Ammon's horn (tissue), 1 donor: ENCODE measurements around the gene DDX1.

Experiments used
- DNase-seq: peaks from one replicate; pipeline ENCODE4 v3.0.0-alpha.2; 2016; ENCODE audit warnings: low spot score

Gene DDX1

GRCh38 chr2:15664273-15665066 lies 72.8 kb downstream of the DDX1 start:
- no peak for DNase-seq

DNA sequence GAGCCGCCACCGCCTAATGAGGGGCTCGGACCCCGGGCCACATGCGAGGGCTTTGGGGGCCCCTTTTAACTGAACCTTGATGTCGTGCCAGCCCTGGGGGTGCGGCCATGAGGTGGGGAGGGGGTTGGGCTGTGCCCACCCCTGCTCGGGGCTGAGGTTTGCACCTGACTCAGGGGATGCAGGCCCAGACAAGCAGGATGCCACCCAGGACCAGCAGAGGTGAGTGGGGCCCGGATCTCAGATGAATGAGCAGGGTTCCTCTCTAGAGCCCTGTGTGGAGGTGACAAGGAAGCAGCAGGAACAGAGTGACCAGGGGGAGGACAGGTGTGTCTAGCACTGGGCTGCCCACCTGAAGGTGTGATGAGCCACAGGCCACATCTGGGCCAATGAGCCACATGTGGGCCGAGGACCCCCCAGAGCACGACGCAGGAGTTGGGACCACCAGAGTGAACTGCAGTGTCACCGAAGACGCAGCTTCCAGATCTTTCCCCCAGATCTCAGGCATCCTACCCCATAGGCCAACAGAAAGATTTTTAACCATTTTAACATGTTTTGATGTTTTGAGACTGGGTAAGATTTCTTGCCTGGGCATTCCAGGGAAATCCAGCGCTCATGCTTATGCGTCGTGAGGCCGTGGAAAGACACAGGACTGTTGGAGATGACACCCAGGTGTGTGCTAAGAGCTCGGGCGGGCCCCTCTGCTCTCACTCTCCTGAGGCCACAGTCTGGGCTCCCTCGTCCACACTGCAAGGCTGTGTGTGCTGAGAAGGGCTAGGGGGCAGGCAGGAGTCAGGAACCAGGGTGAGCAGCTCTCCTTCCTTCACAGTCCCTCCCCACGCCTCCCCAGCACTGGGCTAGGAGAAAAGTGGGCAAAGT lies 73.6 kb downstream of the DDX1 start:
- no peak for DNase-seq

- no peak for DNase-seq
Observed at GRCh38 chr2:15665943-15666460, 74.3 kb downstream of the DDX1 start.

- no peak for DNase-seq
Observed at GRCh38 chr2:15666861-15667808, 75.5 kb downstream of the DDX1 start.

DNA sequence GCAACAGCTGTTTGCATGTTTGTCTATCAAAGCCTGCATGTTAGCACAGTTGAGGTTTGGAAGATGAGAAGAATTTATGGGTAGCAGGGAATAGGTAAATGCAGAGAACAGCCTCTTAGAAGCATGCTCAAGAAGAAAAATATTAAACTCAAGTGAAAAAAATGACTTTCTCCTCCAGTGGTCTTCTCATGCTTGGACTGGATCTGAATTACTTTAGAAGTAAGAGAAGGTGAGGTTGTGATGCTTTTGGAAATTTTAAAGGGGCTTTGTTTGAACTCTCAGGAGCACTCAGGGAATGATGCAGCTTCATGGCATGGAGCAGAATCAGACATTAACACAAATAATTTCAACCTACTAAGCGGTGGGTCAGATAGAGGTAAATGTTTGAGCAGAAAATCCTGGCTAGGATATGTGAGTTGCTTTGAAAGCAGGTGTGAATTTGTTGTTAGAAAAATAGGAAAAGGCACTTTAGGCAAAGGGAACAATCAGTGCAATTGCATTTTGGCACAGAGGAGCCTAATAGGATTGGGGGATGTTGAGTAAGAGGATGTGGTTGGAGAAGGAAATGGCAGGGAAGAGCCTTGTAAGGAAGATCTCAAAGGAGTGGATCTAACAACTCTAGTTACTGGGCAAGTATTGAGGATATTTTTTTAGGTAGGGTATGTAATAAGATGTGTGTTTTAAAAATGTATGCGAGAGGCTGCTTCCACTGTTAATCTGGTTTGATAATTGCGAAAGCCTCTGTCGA lies 76.3 kb downstream of the DDX1 start:
- no peak for DNase-seq

DNA sequence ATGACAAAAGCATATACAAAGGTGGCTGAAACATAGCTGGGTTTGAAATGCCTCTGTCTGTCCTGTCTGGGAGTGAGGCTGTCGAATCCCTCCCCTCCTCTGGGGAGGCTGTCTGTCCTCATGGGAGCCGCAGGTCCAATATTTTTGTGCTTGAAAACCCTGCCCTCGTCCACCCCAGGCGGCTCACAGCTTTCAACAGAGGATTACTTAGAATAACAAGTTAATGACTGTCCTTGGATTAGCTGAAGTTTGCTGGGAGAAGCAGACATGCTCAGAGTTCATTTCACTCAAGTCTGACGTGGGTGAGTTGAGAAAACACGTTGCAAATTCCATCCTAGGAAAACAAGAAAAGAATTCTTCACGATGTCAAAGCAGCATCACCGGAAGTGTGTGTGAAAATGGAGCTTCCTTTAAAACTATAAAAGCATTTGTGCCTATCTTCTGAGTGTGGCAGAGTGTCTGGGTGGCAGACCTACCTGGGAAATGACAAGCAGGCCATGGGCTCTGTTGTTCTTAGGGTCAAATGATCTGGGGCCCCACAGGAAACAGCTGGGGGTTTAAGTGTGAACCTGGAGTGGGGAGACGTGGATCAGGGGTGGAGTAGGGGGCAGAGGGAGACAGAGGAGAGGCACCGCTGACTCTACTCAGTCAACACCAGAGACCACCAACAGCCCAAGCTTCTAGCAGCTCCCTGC lies 77.1 kb downstream of the DDX1 start:
- DNase-seq = no peak

DNA sequence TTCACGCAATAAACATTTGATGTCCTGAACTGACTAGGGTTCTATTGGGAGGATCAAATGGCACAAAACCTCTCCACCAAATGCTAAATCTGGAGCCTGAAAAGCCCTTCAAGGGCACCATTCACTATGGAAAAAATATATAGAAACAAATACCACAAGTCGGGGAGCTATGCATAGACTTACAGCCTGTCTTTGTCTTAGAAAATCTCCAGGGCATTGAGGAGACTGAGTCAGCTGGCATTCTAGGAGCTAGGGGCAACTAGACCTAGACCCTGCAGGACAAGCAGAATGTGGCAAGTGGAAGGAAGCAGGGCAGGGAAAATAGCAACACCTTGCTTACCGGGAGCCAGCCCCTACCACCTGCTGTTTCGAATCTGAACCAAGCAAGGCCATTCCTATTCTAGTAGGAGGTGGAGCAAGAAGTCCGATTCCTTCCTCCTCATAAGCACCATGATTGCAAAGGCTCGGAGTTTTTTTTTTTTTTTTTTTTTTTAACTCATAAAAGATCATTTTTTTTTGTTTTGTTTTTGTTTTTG lies 77.8 kb downstream of the DDX1 start:
- DNase-seq = no peak

GRCh38 chr2:15670469-15670868 lies 78.8 kb downstream of the DDX1 start:
- DNase-seq = no peak

DNA sequence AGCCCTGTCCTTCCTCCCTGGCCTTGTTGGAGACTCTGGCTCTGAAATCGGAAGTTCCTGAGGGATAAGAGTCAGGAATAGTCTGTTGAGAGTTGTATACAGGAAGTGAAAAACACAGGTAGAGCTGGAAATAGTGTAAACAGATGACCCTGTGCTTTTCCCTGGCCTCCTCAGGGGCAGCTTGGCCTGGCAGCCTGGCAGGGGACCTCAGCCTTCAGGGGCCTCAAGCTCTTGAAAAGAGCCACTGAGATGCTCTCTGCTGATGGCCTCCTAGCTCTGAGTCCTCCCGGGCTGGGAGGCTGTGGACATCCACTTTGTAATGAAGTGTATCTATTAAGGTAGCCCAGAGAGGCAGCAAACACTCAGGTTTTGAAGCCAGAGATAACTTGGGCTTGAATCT lies 79.3 kb downstream of the DDX1 start:
- no peak for DNase-seq

GRCh38 chr2:15671409-15671808 lies 79.7 kb downstream of the DDX1 start:
- DNase-seq = no peak

- DNase-seq = no peak
Observed at GRCh38 chr2:15671842-15672815, 80.5 kb downstream of the DDX1 start.

GRCh38 chr2:15672961-15673918 lies 81.6 kb downstream of the DDX1 start:
- DNase-seq = no peak

DNA sequence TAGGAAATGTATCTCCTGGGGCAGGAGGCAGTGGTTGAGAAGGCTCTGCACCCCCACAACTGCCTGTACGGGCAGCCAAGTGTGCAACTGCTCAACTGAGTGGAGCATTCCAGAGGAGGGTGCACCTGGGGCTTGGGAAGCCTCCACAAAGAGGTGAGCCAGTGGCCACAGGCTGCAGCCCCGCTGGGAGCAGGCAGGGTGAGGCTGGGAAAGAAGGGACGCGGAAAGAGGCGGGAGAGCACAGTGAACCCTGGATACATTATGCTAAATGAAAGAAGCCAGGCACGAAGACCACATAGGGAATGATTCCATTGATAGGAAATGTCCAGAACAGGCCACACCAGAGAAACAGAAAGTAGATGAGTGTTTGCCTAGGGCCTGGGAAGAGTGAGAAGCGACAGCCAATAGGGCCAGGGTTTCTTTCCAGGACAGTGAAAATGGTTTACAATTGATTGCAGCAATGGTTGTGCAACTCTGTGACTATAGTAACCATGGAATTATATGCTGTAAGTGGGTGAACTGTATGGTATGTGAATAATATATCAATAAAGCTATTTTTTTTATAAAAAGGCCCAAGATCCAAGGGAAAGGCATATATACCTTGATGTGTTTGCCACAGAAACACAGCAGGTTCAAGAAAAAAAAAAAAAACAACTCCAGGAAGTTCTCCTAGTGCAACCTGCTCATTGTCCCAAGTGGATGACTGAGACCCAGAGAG lies 82.4 kb downstream of the DDX1 start:
- DNase-seq = no peak

- DNase-seq = no peak
Observed at GRCh38 chr2:15674637-15675455, 83.2 kb downstream of the DDX1 start.

DNA sequence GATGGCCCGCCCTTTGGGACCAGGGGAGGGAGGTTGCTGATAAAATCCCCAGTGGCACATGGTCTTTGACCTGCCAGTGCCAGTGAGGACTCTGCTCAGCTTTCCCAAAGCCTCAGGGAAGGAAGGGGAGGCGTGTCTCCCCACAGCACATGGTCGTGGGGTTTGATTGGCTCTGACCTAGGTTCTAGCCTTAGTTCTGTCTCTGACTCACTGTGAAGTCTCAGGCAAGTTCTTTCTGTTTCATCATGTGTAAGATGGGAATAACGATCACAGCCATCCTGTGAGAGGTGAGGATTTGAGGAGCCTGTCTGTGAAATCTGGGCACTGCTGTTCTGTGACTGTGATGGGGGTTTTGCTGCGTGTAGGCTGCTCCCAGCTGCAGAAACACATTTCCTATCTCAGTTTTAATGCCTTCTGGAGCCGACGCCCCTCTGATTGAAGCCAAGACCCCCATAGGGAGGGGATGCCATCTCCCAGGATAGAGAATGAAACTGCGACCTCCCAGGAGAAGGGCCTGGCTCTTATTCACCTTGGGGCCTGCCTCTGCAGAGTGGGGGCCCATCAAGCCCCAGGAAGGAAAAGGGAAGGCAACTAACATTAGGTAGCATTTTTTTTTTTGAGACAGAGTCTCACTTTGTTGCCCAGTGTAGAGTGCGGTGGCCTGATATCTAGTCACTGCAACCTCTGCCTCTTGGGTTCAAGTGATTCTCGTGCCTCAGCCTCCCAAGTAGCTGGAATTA lies 84.0 kb downstream of the DDX1 start:
- no peak for DNase-seq
